Renal cortical epithelial cell (primary cell): ENCODE results near the gene MUCL1. TPM values are rescaled to one million over a fixed set of nuclear protein-coding genes. Genes with fewer than 3 reads are reported as not detected.

Experiments
- DNase-seq: peaks from one replicate; pipeline ENCODE4 v3.0.0-alpha.2; 2011; ENCODE audit warnings: low read depth
- total RNA-seq: library from RNA; depleted of rRNA; stranded (reverse); fragments of >200 nt; gene quantifications from 2 replicates; pipeline ENCODE4 v1.2.3, GENCODE V29; 2014

The MUCL1 gene
- total RNA-seq, 1 donor from 2014 or later = not detected

- DNase-seq = peak; percentile 68
Observed at GRCh38 chr12:54891717-54892478, 37.6 kb downstream of the MUCL1 start.

Other genes starting within 250 kb of the MUCL1 start
- not detected in 2 replicates for gene LACRT, start 219.6 kb upstream of the MUCL1 start, total RNA-seq
- not detected in 2 replicates for gene DCD, start 206.2 kb upstream of the MUCL1 start, total RNA-seq
- not detected in 2 replicates for gene TESPA1, start 130.2 kb downstream of the MUCL1 start, total RNA-seq
- not detected in 2 replicates for gene NEUROD4, start 165.5 kb downstream of the MUCL1 start, total RNA-seq